Effector memory CD8-positive, alpha-beta T cell (primary cell): ENCODE measurements around the gene PCDH17.

Experiments used
- ATAC-seq: fragments of 150-1000 bp; cut with Tn5 transposase; replicated peaks from 2 replicates; pipeline ENCODE4 v1.10.0; 2021; ENCODE audit warnings: mild to moderate bottlenecking, moderate library complexity
- DNase-seq, 3 experiments: peaks; one replicate each; pipeline ENCODE4 v3.0.0; 2021
- H3K27ac Mint-ChIP-seq, 2 donors: one replicate each; pipeline ENCODE4 v1.8.0; 2022; ENCODE audit warnings: mild to moderate bottlenecking in 2 of 2, mixed read lengths in 2 of 2, moderate library complexity in 2 of 2
- H3K27me3 Mint-ChIP-seq, 2 donors: one replicate each; pipeline ENCODE4 v1.8.0; 2022; ENCODE audit warnings: mixed read lengths in 2 of 2
- H3K36me3 Mint-ChIP-seq: one replicate; pipeline ENCODE4 v1.8.0; 2022; ENCODE audit warnings: mild to moderate bottlenecking, moderate library complexity, mixed read lengths; ENCODE audit not compliant: insufficient read depth
- H3K4me1 Mint-ChIP-seq, 2 donors: one replicate each; pipeline ENCODE4 v1.8.0; 2022; ENCODE audit warnings: low read depth in 2 of 2, mixed read lengths in 2 of 2
- H3K4me3 Mint-ChIP-seq, 2 donors: one replicate each; pipeline ENCODE4 v1.8.0; 2022; ENCODE audit warnings: mild to moderate bottlenecking in 2 of 2, mixed read lengths in 2 of 2, moderate library complexity in 2 of 2
- H3K9me3 Mint-ChIP-seq, 2 donors: one replicate each; pipeline ENCODE4 v1.8.0; 2022; ENCODE audit warnings: mixed read lengths in 2 of 2
- total RNA-seq, 9 experiments: gene quantifications; one replicate each; lab custom pipeline; 2026; lab: John Stamatoyannopoulos, UW

PCDH17 gene
- total RNA-seq, result 0 to 1.2 (median 0.06) reads per million in 9 experiments

- H3K27me3 Mint-ChIP-seq, result peaks cover 20 to 49% of the 10 kb centered on the region in 2 donors
- peaks cover 0 to 2% of the 10 kb centered on the region in 2 donors for H3K9me3 Mint-ChIP-seq
- DNase-seq, result no peak
- H3K4me1 Mint-ChIP-seq, result peaks cover 12 to 19% of the 10 kb centered on the region in 2 donors
- H3K27ac Mint-ChIP-seq, result peak within 1 kb of the TSS in 1 of 2 donors; percentile 89
- H3K36me3 Mint-ChIP-seq, result no peaks in the 10 kb centered on the region
- peak; percentile 19 for ATAC-seq
- H3K4me3 Mint-ChIP-seq, result peak within 1 kb of the TSS; percentile 68 to 86
Observed at GRCh38 chr13:57631596-57632275, at the start of gene PCDH17. Gene PCDH17, plus strand, starts transcription at chr13:57631744. Its CDS starts 803 bp downstream, at chr13:57632547.

GRCh38 chr13:57582032-57582431 is 49.5 kb upstream of the PCDH17 start:
- Mint-ChIP-seq H3K9me3 (peaks cover 6 to 18% of the 10 kb centered on the region in 2 donors), H3K27ac (no peak overlapping the region), H3K27me3 (no peaks in the 10 kb centered on the region), H3K4me3 (no peak overlapping the region), H3K4me1 (no peaks in the 10 kb centered on the region), H3K36me3 (no peaks in the 10 kb centered on the region)
- DNase-seq, result no peak
- ATAC-seq, result no peak

GRCh38 chr13:57583529-57583928 is 48.0 kb upstream of the PCDH17 start:
- no peaks in the 10 kb centered on the region for H3K4me1 Mint-ChIP-seq
- no peak overlapping the region for H3K27ac Mint-ChIP-seq
- H3K9me3 Mint-ChIP-seq, result peaks cover 6 to 7% of the 10 kb centered on the region in 2 donors
- H3K4me3 Mint-ChIP-seq, result no peak overlapping the region
- no peaks in the 10 kb centered on the region for H3K27me3 Mint-ChIP-seq
- DNase-seq, result no peak
- no peak for ATAC-seq
- no peaks in the 10 kb centered on the region for H3K36me3 Mint-ChIP-seq

GRCh38 chr13:57588639-57589038 is 42.9 kb upstream of the PCDH17 start:
- no peak for ATAC-seq
- no peaks in the 10 kb centered on the region for H3K36me3 Mint-ChIP-seq
- H3K9me3 Mint-ChIP-seq, result peaks cover 0 to 4% of the 10 kb centered on the region in 2 donors
- H3K4me1 Mint-ChIP-seq, result no peaks in the 10 kb centered on the region
- no peak overlapping the region for H3K4me3 Mint-ChIP-seq
- H3K27me3 Mint-ChIP-seq, result no peaks in the 10 kb centered on the region
- no peak for DNase-seq
- no peak overlapping the region for H3K27ac Mint-ChIP-seq

- DNase-seq, result no peak
- no peak for ATAC-seq
- Mint-ChIP-seq H3K4me3 (no peak overlapping the region), H3K9me3 (peaks cover 5 to 6% of the 10 kb centered on the region in 2 donors), H3K27ac (no peak overlapping the region), H3K36me3 (no peaks in the 10 kb centered on the region), H3K27me3 (no peaks in the 10 kb centered on the region), H3K4me1 (no peaks in the 10 kb centered on the region)
Observed at GRCh38 chr13:57595775-57596174, 35.8 kb upstream of the PCDH17 start.

GRCh38 chr13:57601536-57601935 is 30.0 kb upstream of the PCDH17 start:
- Mint-ChIP-seq H3K9me3 (peaks cover 5 to 8% of the 10 kb centered on the region in 2 donors), H3K4me1 (no peaks in the 10 kb centered on the region), H3K4me3 (no peak overlapping the region), H3K27ac (no peak overlapping the region), H3K27me3 (no peaks in the 10 kb centered on the region), H3K36me3 (no peaks in the 10 kb centered on the region)
- DNase-seq, result no peak
- no peak for ATAC-seq

- H3K36me3 Mint-ChIP-seq, result no peaks in the 10 kb centered on the region
- no peaks in the 10 kb centered on the region for H3K4me1 Mint-ChIP-seq
- H3K4me3 Mint-ChIP-seq, result no peak overlapping the region
- H3K9me3 Mint-ChIP-seq, result peaks cover 0 to 3% of the 10 kb centered on the region in 2 donors
- no peaks in the 10 kb centered on the region for H3K27me3 Mint-ChIP-seq
- ATAC-seq (no peak), DNase-seq (no peak)
- H3K27ac Mint-ChIP-seq, result no peak overlapping the region
Observed at GRCh38 chr13:57604442-57604841, 27.1 kb upstream of the PCDH17 start.

GRCh38 chr13:57611969-57612368 is 19.6 kb upstream of the PCDH17 start:
- Mint-ChIP-seq H3K9me3 (peaks cover 0 to 7% of the 10 kb centered on the region in 2 donors), H3K4me1 (no peaks in the 10 kb centered on the region), H3K4me3 (no peak overlapping the region), H3K36me3 (no peaks in the 10 kb centered on the region), H3K27ac (no peak overlapping the region), H3K27me3 (no peaks in the 10 kb centered on the region)
- no peak for ATAC-seq
- no peak for DNase-seq

- H3K36me3 Mint-ChIP-seq, result no peaks in the 10 kb centered on the region
- DNase-seq, result no peak
- H3K27me3 Mint-ChIP-seq, result no peaks in the 10 kb centered on the region
- H3K9me3 Mint-ChIP-seq, result peaks cover 0 to 7% of the 10 kb centered on the region in 2 donors
- H3K4me1 Mint-ChIP-seq, result no peaks in the 10 kb centered on the region
- ATAC-seq, result no peak
- H3K4me3 Mint-ChIP-seq, result no peak overlapping the region
- H3K27ac Mint-ChIP-seq, result no peak overlapping the region
Observed at GRCh38 chr13:57612568-57612967, 19.0 kb upstream of the PCDH17 start.

GRCh38 chr13:57624565-57625435 is 6.7 kb upstream of the PCDH17 start:
- H3K4me1 Mint-ChIP-seq, result peaks cover under 1 to 1% of the 10 kb centered on the region in 2 donors
- ATAC-seq (no peak), DNase-seq (no peak)
- no peaks in the 10 kb centered on the region for H3K36me3 Mint-ChIP-seq
- H3K4me3 Mint-ChIP-seq, result no peak overlapping the region
- peaks cover 10 to 17% of the 10 kb centered on the region in 2 donors for H3K27me3 Mint-ChIP-seq
- no peak overlapping the region for H3K27ac Mint-ChIP-seq
- peaks cover 0 to 2% of the 10 kb centered on the region in 2 donors for H3K9me3 Mint-ChIP-seq

GRCh38 chr13:57627663-57628062 is 3.9 kb upstream of the PCDH17 start:
- no peak overlapping the region for H3K27ac Mint-ChIP-seq
- peaks cover 0 to 2% of the 10 kb centered on the region in 2 donors for H3K9me3 Mint-ChIP-seq
- peaks cover 12 to 14% of the 10 kb centered on the region in 2 donors for H3K4me1 Mint-ChIP-seq
- DNase-seq (no peak), ATAC-seq (no peak)
- no peak overlapping the region for H3K4me3 Mint-ChIP-seq
- peaks cover 20 to 38% of the 10 kb centered on the region in 2 donors for H3K27me3 Mint-ChIP-seq
- no peaks in the 10 kb centered on the region for H3K36me3 Mint-ChIP-seq

GRCh38 chr13:57629391-57629804 is 2.1 kb upstream of the PCDH17 start:
- H3K36me3 Mint-ChIP-seq, result no peaks in the 10 kb centered on the region
- H3K4me3 Mint-ChIP-seq, result peak overlapping the region; percentile 68 to 86
- DNase-seq, result no peak
- H3K9me3 Mint-ChIP-seq, result peaks cover 0 to 2% of the 10 kb centered on the region in 2 donors
- H3K27me3 Mint-ChIP-seq, result peaks cover 20 to 49% of the 10 kb centered on the region in 2 donors
- peaks cover 12 to 16% of the 10 kb centered on the region in 2 donors for H3K4me1 Mint-ChIP-seq
- peak overlapping the region in 1 of 2 donors; percentile 65 for H3K27ac Mint-ChIP-seq
- ATAC-seq, result peak; percentile 39

GRCh38 chr13:57629821-57630235 is 1.7 kb upstream of the PCDH17 start:
- Mint-ChIP-seq H3K27me3 (peaks cover 20 to 49% of the 10 kb centered on the region in 2 donors), H3K4me3 (peak overlapping the region; percentile 68 to 86), H3K4me1 (peaks cover 12 to 19% of the 10 kb centered on the region in 2 donors), H3K9me3 (peaks cover 0 to 2% of the 10 kb centered on the region in 2 donors), H3K36me3 (no peaks in the 10 kb centered on the region), H3K27ac (peak overlapping the region in 1 of 2 donors; percentile 65)
- ATAC-seq (peak; percentile 57), DNase-seq (no peak)
